HepG2 (cell line): Measurements from ENCODE around the gene SNRNP25. TPM values are rescaled to one million over a fixed set of nuclear protein-coding genes. Genes with fewer than 3 reads are reported as not detected.

Source experiments
- CC2D1A ChIP-seq: sonication (generic); formaldehyde crosslinking; IDR thresholded peaks from 2 replicates; pipeline ENCODE4 v1.8.1; 2023; ENCODE audit warnings: mild to moderate bottlenecking, missing genetic modification reagents
- CSRNP2 ChIP-seq: sonication (generic); formaldehyde crosslinking; conservative IDR thresholded peaks from 2 replicates; pipeline ENCODE4 v1.8.0; 2022; ENCODE audit warnings: low read depth, missing genetic modification reagents
- GATAD1 ChIP-seq: IDR thresholded peaks from 2 replicates; pipeline ENCODE4 v1.6.1; 2016; ENCODE audit warnings: missing genetic modification reagents, missing compliant biosample characterization
- HDAC2 ChIP-seq: sonication (generic); formaldehyde crosslinking; IDR thresholded peaks from 2 replicates; pipeline ENCODE4 v1.4.0; 2020; ENCODE audit warnings: missing genetic modification reagents
- MAFG ChIP-seq: sonication (generic); formaldehyde crosslinking; IDR thresholded peaks from 2 replicates; pipeline ENCODE4 v1.5.1; 2020; ENCODE audit warnings: mild to moderate bottlenecking, missing genetic modification reagents
- MIER2 ChIP-seq: IDR thresholded peaks from 2 replicates; pipeline ENCODE4 v1.6.1; 2016; ENCODE audit warnings: missing biosample characterization, missing genetic modification reagents
- NAIF1 ChIP-seq: sonication (generic); formaldehyde crosslinking; IDR thresholded peaks from 2 replicates; pipeline ENCODE4 v1.5.0; 2020; ENCODE audit warnings: mild to moderate bottlenecking, missing genetic modification reagents, borderline replicate concordance
- NKX3-1 ChIP-seq: sonication (generic); formaldehyde crosslinking; IDR thresholded peaks from 2 replicates; pipeline ENCODE4 v1.5.0; 2020; ENCODE audit warnings: missing genetic modification reagents
- NR0B2 ChIP-seq: sonication (generic); formaldehyde crosslinking; IDR thresholded peaks from 2 replicates; pipeline ENCODE4 v1.4.0; 2020; ENCODE audit warnings: mild to moderate bottlenecking, missing genetic modification reagents
- PREB ChIP-seq: sonication (generic); formaldehyde crosslinking; IDR thresholded peaks from 2 replicates; pipeline ENCODE4 v1.4.0; 2020; ENCODE audit warnings: missing genetic modification reagents
- THAP7 ChIP-seq: sonication (generic); formaldehyde crosslinking; IDR thresholded peaks from 2 replicates; pipeline ENCODE4 v1.8.1; 2023; ENCODE audit warnings: mild to moderate bottlenecking, missing genetic modification reagents
- ZBTB4 ChIP-seq: sonication (generic); formaldehyde crosslinking; IDR thresholded peaks from 2 replicates; pipeline ENCODE4 v1.4.0; 2020; ENCODE audit warnings: missing genetic modification reagents, mild to moderate bottlenecking, borderline replicate concordance
- ZNF142 ChIP-seq: sonication (generic); formaldehyde crosslinking; IDR thresholded peaks from 2 replicates; pipeline ENCODE4 v1.4.0; 2020; ENCODE audit warnings: missing genetic modification reagents
- ZNF317 ChIP-seq: sonication (generic); formaldehyde crosslinking; IDR thresholded peaks from 2 replicates; pipeline ENCODE4 v1.5.0; 2020; ENCODE audit warnings: mild to moderate bottlenecking, missing genetic modification reagents
- ZNF383 ChIP-seq: sonication (generic); formaldehyde crosslinking; IDR thresholded peaks from 2 replicates; pipeline ENCODE4 v1.4.0; 2020; ENCODE audit warnings: missing genetic modification reagents, mild to moderate bottlenecking, borderline replicate concordance
- ZNF564 ChIP-seq: sonication (generic); formaldehyde crosslinking; IDR thresholded peaks from 2 replicates; pipeline ENCODE4 v1.8.1; 2023; ENCODE audit warnings: mild to moderate bottlenecking, missing genetic modification reagents
- ZNF83 ChIP-seq: sonication (generic); formaldehyde crosslinking; IDR thresholded peaks from 2 replicates; pipeline ENCODE4 v1.4.0; 2020; ENCODE audit warnings: missing genetic modification reagents, mild to moderate bottlenecking, borderline replicate concordance
- polyA plus RNA-seq, 8 experiments: library from polyadenylated mRNA; depleted of rRNA in 3 of 8; stranded (reverse) in 7 of 8; unstranded in 1 of 8; fragments of >200 nt; fragmentation: Illumina TruSeq in 4 of 8; extraction: Trizol in 4 of 8; gene quantifications; 2 replicates each; pipeline versions ENCODE4 v1.2.1 to v1.2.3, GENCODE V29; 2011 to 2016; ENCODE audit warnings: low read depth in 4 of 8, missing spikeins in 1 of 8, mixed read lengths in 1 of 8; ENCODE audit not compliant: insufficient read depth in 1 of 8
- total RNA-seq, 5 experiments: library from RNA; depleted of rRNA; stranded (reverse); fragments of >200 nt; fragmentation: Illumina TruSeq; extraction: Trizol; gene quantifications; 2 replicates each; pipeline ENCODE4 v1.2.3, GENCODE V29; 2016; ENCODE audit warnings: low read depth in 1 of 5

The SNRNP25 gene
- total and polyA plus RNA-seq, 2 of the 13 experiments (the other 11 are each of a cell fraction or from before 2014, with no cell fraction given), result 34.1 to 97.4 TPM

GRCh38 chr16:96935-97381 is 43.3 kb downstream of the SNRNP25 start (continued):
- TF ChIP-seq ZNF317, result 0 out of 2 replicates have a peak, but pooled peaks have one; percentile 56
- TF ChIP-seq ZNF83, result no peak
- no peak for TF ChIP-seq ZNF564
- TF ChIP-seq CC2D1A, result no peak
- TF ChIP-seq NAIF1 (CRISPR knock-in tag), result no peak
- no peak for TF ChIP-seq ZBTB4 (CRISPR knock-in tag)
- no peak for TF ChIP-seq CSRNP2 (CRISPR knock-in tag)
- no peak for TF ChIP-seq ZNF383
- TF ChIP-seq MAFG (CRISPR knock-in tag), result no peak
- peak; percentile 47; the same call in 1 of the 2 replicates for TF ChIP-seq HDAC2 (CRISPR knock-in tag)
- TF ChIP-seq NR0B2 (CRISPR knock-in tag), result peak; percentile 60; the same call in 1 of the 2 replicates
- TF ChIP-seq ZNF142 (CRISPR knock-in tag), result no peak
- no peak for TF ChIP-seq THAP7 (CRISPR knock-in tag)
- no peak for TF ChIP-seq PREB (CRISPR knock-in tag)
- no peak for TF ChIP-seq NKX3-1 (CRISPR knock-in tag)
- TF ChIP-seq GATAD1 (CRISPR knock-in tag), result peak; percentile 56; the same call in 1 of the 2 replicates
- 0 out of 2 replicates have a peak, but pooled peaks have one; percentile 43 for TF ChIP-seq MIER2
